Measurements from ENCODE around the gene SORCS2. TPM values are rescaled to one million over a fixed set of nuclear protein-coding genes. Genes with fewer than 3 reads are reported as not detected.

The SORCS2 gene
- total RNA-seq, 6 donors from 2014 or later, result 2.2 to 28.3 (median 7.2) TPM

DNA sequence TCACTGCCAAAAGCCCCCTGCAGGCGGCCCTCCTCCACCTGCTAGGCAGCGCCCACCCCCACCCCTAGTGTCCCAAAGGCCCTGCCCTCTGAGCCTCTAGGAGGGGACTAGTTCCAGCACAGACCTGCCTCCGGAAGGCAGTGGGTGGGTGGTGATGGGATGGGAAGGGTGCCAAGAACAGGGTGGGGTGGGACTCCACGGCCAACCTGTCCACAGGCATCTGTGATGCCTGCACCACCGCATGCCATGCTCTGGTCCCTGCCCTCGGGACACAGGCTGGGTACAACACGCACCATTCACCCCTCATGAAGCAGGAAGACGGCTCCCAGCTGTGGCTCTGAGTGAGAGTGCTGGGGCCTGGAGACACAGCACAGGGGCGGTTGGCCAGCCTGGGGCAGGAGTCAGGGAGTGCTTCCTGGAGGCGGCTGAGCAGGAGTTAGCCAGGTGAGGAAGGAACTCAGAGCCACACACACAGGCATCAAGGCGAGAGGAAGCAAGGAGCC is 485.5 kb downstream of the SORCS2 start:
- Histone ChIP-seq H3K27me3 (no peaks in the 10 kb centered on the region), H3K4me3 (no peak overlapping the region), H3K36me3 (no peaks in the 10 kb centered on the region), H3K27ac (no peak overlapping the region), H3K9me3 (peaks cover 0 to 6% (median 3%) of the 10 kb centered on the region in 4 donors), H3K4me1 (no peaks in the 10 kb centered on the region)
- 78 to 79% methylated on average over 3 to 11 of the region's 11 CpGs for WGBS, 2 donors
- ATAC-seq (ENCODE audit: low FRiP score in 2 of 2) (no peak), DNase-seq (peak in 1 of 2 donors; percentile 64)
- TF ChIP-seq EP300 (IDR thresholded peaks at IDR 0.05) (no peak), POLR2AphosphoS5 (IDR thresholded peaks at IDR 0.05) (no peak), POLR2A (IDR thresholded peaks at IDR 0.05) (no peak)
- TF ChIP-seq, protein P1, sequence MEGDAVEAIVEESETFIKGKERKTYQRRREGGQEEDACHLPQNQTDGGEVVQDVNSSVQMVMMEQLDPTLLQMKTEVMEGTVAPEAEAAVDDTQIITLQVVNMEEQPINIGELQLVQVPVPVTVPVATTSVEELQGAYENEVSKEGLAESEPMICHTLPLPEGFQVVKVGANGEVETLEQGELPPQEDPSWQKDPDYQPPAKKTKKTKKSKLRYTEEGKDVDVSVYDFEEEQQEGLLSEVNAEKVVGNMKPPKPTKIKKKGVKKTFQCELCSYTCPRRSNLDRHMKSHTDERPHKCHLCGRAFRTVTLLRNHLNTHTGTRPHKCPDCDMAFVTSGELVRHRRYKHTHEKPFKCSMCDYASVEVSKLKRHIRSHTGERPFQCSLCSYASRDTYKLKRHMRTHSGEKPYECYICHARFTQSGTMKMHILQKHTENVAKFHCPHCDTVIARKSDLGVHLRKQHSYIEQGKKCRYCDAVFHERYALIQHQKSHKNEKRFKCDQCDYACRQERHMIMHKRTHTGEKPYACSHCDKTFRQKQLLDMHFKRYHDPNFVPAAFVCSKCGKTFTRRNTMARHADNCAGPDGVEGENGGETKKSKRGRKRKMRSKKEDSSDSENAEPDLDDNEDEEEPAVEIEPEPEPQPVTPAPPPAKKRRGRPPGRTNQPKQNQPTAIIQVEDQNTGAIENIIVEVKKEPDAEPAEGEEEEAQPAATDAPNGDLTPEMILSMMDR (IDR thresholded peaks at IDR 0.05), result no peak

DNA sequence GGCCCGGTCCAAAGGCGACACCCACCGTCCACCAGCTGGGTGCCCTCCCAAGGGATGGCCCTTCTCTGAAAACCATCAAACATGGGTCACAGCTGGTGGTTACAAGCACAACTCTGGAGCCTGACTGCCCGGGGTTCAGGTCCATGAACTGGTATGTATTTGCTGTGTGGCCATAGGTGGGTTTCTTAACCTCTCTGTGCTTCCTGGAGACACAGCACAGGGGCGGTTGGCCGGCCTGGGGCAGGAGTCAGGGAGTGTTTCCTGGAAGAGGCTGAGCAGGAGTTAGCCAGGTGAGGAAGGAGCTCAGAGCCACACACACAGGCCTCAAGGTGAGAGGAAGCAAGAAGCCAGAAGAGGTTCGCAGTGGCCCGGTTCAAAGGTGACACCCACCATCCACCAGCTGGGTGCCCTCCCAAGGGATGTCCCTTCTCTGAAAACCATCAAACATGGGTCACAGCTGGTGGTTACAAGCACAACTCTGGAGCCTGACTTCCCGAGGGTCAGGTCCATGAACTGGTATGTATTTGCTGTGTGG is 486.0 kb downstream of the SORCS2 start:
- TF ChIP-seq EP300 (IDR thresholded peaks at IDR 0.05), result no peak
- no peak for TF ChIP-seq POLR2A (IDR thresholded peaks at IDR 0.05)
- TF ChIP-seq, protein P1 (IDR thresholded peaks at IDR 0.05), result no peak
- TF ChIP-seq POLR2AphosphoS5 (IDR thresholded peaks at IDR 0.05), result no peak
- no peaks in the 10 kb centered on the region for H3K27me3 ChIP-seq
- H3K9me3 ChIP-seq, result peaks cover 0 to 12% (median 8%) of the 10 kb centered on the region in 4 donors
- no peak for ATAC-seq (ENCODE audit: low FRiP score in 2 of 2)
- no peaks in the 10 kb centered on the region for H3K4me1 ChIP-seq
- H3K36me3 ChIP-seq, result no peaks in the 10 kb centered on the region
- no peak overlapping the region for H3K4me3 ChIP-seq
- no peak overlapping the region for H3K27ac ChIP-seq
- WGBS, 2 donors, result 76 to 84% methylated on average over 7 to 9 of the region's 9 CpGs
- DNase-seq, result no peak

DNA sequence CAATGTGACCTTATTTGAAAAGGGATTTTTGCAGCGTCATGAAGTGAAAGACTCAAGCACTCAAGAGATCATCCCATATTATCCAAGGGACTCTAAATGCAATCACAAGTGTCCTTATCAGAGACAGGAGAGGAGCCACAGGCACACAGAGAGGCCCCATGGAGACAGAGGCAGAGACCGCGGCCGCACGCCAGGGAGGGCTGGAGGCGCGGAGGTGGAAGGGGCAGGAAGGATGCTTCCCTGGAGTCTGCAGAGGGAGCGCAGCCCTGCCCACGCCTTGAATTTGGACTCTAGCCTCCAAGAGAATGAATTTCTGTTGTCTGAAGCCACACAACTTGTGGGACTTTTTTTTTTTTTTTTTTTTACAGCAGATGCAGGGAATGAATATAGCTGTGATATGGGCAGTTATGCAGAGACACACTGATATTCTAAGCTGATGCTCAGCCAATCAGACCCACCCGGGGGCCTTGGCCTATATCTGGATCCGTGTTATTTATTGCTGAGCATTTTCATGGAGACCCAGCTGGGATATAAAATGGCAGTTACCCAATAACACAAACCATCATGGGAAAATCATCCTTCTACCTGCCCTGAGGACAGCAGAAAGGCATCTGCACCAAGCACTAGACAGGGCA is 487.2 kb downstream of the SORCS2 start:
- no peak for ATAC-seq (ENCODE audit: low FRiP score in 2 of 2)
- H3K36me3 ChIP-seq, result no peaks in the 10 kb centered on the region

DNA sequence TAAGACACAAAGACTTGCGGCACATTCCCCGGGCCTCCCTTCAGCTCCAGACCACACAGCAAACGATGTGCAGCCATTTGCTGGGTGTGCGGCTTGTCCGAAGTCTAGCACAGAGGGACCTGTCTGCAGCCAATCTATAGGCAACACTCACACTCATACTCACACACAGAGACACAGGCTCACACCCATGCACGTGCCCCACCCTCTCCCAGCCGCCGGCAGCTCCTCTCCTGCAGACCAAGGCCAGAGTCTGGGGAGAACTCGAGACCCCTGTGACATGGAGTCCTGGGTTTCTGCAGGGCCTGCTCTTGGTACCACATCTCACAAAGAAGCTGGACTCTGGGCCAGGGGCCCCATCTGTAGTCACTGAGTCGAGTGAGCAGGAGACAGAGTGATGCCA is 487.8 kb downstream of the SORCS2 start:
- no peaks in the 10 kb centered on the region for H3K27me3 ChIP-seq
- 60 to 93% methylated on average over 3 to 10 of the region's 10 CpGs for WGBS, 2 donors
- H3K9me3 ChIP-seq, result peaks cover 0 to 18% (median 15%) of the 10 kb centered on the region in 4 donors
- no peak overlapping the region for H3K4me3 ChIP-seq
- H3K36me3 ChIP-seq, result no peaks in the 10 kb centered on the region
- TF ChIP-seq EP300 (IDR thresholded peaks at IDR 0.05) (no peak), POLR2AphosphoS5 (IDR thresholded peaks at IDR 0.05) (no peak), POLR2A (IDR thresholded peaks at IDR 0.05) (no peak)
- TF ChIP-seq, protein P1 (IDR thresholded peaks at IDR 0.05), result no peak
- no peaks in the 10 kb centered on the region for H3K4me1 ChIP-seq
- DNase-seq (peak in 1 of 2 donors; percentile 61), ATAC-seq (ENCODE audit: low FRiP score in 2 of 2) (no peak)
- H3K27ac ChIP-seq, result no peak overlapping the region

More for the DNA sequence above, 487.2 kb downstream of the SORCS2 start:
- Histone ChIP-seq H3K27me3 (no peaks in the 10 kb centered on the region), H3K27ac (no peak overlapping the region), H3K9me3 (peaks cover 0 to 18% (median 15%) of the 10 kb centered on the region in 4 donors), H3K4me3 (no peak overlapping the region), H3K4me1 (no peaks in the 10 kb centered on the region)
- TF ChIP-seq POLR2AphosphoS5 (IDR thresholded peaks at IDR 0.05), result no peak
- no peak for TF ChIP-seq EP300 (IDR thresholded peaks at IDR 0.05)
- no peak for TF ChIP-seq POLR2A (IDR thresholded peaks at IDR 0.05)
- WGBS, 2 donors, result 72% methylated on average over 9 to 11 of the region's 11 CpGs
- DNase-seq, result peak in 1 of 2 donors; percentile 68

DNA sequence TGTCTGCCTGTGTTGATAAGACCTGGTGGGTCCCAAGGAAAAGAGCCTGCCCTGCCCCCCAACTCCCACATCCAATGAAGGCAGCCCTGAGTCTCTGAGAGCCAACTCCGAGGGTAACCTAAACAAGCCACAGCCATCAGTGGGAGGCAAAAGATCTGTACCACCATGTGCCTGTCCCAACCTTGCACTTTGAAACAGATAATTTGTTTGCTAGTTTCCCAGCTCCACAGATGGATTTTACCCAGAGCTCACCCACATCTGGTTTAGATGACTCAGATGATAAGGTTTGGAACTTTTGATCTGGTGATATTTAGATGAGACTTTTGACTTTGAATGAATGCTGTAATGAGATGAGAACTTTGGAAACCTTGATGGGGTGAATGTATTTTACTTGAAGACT is 488.4 kb downstream of the SORCS2 start:
- Histone ChIP-seq H3K27me3 (no peaks in the 10 kb centered on the region), H3K4me1 (no peaks in the 10 kb centered on the region), H3K27ac (no peak overlapping the region), H3K4me3 (no peak overlapping the region), H3K36me3 (no peaks in the 10 kb centered on the region), H3K9me3 (peaks cover 0 to 18% (median 15%) of the 10 kb centered on the region in 4 donors)
- WGBS, 2 donors, result 79% methylated on average over 1 of the region's 1 CpG; no CpG with 5 or more reads in 1 of the 2 donors
- no peak for TF ChIP-seq EP300 (IDR thresholded peaks at IDR 0.05)
- no peak for TF ChIP-seq POLR2AphosphoS5 (IDR thresholded peaks at IDR 0.05)
- TF ChIP-seq, protein P1 (IDR thresholded peaks at IDR 0.05), result no peak
- no peak for TF ChIP-seq POLR2A (IDR thresholded peaks at IDR 0.05)
- ATAC-seq (ENCODE audit: low FRiP score in 2 of 2) (no peak), DNase-seq (no peak)
